NCI-H2029 treated with DMSO at 0.1 percent for 48 hours (cell line): ENCODE measurements around the gene SMIM1.

Experiments used
- DNase-seq: peaks from one replicate; lab custom pipeline; 2025; lab: John Stamatoyannopoulos, UW

SMIM1 gene

DNA sequence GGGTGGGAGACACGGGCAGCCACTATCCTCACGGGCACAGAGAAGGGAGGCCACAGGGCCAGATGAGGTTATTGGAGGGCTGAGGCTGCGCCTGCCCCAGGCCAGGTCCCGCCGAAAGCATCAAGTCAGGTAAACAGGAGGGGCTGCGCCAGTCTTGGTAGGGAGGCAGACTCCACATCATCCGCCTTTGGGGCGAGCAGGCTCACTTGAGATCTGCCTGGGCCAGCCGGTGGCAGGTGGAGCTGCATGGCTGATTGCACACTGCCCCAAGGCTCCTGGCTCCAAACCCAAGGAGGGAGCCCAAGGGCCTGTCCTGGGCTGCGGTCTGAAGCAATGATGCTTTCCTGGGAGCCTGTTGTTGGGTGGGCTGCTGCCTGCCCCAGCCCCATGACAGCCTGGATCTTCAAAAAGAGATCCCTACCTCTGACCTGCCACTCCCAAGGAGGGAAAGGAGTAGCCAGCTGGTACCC lies 4.6 kb downstream of the SMIM1 start:
- no peak for DNase-seq

DNA sequence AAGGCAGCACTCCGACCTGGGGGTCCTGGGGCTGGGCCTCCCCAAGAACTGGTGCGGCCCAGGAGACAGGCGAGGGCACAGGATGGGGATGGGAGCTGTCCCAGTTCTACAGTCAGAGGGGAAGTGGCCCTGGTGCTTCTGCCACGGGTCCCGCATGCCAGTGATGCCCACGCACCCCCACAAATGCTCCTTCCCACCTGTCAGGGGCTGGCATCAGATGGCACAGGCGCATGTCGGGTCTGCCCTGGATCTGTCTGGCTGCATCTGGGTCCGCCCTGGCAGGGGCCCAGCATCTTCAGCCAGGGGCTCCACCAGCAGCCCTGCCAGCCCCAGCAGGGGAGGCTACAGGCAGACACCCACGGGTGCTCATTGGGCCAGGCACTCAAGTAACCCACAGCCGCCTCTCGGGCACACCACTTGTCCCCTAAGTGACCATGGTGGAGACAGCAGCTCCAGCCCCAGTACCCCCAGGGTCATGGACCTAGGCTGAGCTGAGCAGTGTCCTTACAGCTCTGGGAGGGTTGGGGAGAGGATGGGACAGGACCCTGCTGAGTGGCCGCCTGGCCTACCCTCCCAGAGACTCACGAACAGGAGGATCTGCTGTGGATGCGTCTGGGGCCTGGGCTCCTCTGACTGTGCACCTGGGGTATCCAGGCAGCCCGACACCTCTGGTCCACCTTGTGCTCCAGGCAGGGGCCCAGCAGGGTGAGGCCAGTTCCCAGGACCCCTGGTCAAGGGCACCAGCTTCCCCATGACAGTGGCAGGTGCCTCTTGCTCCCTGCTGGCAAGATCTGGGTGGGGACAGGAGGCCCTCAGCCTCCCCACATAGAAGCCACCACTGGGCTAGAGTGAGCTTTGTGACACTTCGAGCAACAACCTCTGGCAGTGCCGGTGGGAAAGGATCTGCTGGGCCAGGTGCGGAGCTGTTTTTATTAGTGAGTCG lies 5.4 kb downstream of the SMIM1 start:
- DNase-seq = no peak

DNA sequence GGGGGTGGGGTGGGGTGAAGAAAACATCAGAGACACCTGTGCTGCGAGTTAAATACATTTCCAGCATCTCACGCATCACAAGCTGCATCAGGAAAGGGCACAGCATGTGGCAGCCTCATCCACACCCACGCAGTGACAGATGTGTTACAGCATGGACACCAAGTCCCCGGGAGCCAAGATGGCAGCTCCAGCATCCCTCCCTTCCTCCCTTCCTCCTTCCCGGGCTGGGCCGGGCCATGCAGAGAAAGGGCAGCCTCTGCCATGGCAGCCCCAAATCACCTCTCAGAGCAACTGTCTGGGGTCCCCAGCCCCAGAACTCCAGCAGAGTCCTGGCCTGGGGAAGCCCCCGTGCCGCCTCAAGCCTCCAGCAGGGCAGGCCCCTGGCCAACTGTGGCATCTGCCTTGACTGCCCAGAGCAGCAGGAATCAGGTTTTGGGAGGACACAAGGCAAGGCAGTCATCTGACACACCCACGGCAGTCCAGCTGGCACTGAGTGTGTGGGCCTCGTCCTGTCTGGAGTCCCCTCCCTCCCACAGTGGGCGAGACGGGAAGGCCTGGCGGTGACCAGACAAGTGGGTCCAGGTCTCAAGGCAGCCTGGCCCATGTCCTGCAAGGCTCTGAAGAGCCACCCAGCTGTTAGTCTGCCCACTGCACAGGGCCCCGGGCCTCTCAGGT lies 6.2 kb downstream of the SMIM1 start:
- DNase-seq = no peak

DNA sequence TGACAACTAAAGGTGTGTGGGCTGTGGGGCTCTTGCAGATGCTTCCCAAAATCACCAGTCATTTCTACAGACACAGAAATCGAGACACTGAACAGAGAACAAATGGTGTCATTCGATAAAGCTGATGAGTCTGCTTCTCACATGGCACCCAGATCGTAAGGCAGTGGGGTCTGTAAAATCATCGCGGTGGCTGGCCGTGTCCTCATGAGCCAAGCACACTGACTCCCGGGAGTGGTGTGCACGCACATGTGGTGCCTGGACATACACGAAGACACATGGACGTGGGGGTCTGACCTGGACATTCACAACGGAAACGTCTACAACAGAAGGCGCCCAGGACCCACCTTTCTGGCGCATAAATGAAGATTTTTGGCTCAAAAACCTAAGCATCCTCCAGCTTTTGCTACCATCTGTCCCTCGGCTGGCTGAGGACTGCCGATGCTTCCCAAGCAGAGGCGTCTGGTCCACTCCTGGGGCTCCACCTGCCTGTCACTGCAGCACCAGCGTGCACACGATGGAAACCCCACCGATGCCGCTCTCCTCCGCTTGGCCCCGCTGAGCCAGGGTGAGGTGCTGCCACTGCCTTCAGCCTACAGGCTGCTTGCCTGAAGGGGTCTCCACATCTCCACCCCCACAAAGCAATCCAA lies 6.8 kb downstream of the SMIM1 start:
- DNase-seq = no peak

DNA sequence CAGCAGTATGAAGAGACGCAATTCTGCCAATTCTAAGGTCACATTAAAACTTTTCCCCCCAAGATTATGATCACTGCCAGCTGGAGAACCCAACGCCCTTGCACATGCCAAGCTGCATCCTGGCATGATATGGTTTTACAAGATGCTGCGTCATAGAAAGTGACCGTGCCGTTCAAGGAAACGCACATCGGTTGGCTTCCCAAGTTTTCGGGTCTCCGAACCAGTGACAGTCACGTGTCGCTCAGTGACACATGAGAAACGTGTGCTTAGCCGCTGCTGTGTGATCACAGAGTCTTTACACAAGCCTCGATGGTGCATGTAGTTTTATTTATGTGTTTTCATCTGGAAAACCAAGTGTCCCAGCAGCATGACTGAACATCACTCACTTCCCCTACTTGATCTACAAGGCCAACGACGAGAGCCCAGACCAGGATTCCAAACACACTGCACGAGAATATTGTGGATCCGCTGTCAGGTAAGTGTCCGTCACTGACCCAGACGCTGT lies 7.4 kb downstream of the SMIM1 start:
- no peak for DNase-seq

DNA sequence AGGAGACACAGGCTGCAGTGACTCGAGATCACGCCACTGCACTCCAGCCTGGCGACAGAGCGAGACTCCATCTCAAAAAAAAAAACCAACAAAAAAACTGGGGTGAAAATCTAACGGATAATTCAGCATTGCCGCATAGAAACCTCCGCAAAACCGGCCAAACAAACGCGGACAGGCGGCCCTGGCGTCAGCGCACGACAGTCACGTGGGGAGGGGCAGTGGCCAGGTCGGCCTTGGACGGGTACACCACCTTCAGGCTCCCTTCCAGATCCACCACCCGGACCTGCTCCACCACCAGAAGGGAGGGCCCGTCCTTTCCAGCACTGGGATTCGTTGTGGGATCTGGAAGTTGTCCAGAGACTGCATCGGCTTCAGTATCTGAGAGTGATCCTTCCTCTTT lies 8.4 kb downstream of the SMIM1 start:
- DNase-seq = no peak

DNA sequence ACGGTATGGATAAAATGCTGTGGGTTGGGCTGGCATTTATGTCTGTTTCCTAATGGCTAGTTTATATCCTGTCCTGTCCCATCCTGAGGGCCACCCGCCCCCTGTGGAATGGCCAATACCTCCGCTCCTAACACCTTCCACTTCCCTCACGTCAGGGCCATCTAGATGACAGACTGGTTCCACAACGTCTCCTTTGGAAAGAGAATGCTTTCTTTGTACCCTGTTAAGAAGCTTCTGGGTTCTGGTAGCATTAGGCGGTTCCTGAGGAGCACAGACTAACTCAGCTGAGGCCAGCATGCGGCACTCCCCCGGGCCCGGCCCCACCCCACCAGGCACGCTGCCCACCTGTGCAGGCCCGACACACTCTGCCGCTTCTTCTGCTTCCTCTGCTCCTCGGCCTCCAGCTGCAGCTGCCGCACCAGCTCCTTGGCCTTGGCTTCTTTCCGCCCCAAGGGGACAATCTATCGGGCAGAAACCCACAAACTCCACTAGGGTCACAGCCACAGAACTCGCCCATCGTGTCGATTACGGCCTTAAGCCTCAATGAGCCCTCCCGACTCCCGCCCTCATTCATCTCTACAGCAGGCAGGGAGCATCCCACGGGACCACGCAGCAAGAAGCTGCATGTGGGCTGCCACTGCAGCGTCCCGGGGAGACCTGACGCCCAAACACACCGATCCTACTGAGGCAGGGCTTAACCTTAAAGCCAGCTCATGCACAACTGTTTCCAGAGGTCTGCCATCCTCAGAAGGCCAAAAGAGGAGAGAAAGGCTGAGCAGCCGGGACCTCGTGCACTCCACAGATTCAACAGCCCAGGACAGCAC lies 11.3 kb downstream of the SMIM1 start:
- no peak for DNase-seq

DNA sequence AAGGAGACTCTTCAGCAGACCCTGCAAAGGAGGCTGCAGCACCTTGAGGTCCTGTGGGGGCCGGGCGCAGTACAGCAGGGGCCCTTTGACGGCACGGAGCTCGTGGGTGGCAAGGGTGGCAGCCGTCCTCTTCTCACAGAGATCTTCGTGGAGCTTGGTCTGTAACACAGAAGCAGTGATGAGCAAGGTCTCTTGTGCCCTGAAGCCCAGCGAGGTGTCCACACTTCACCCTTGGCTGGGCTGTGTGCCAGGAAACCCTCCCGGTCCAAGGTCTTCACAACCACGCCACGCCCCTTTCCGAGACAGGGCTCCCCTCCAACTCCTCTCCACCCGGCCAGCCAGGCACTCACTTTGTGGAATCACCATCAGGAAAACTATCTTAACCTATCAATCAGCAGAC lies 12.5 kb downstream of the SMIM1 start:
- no peak for DNase-seq

DNA sequence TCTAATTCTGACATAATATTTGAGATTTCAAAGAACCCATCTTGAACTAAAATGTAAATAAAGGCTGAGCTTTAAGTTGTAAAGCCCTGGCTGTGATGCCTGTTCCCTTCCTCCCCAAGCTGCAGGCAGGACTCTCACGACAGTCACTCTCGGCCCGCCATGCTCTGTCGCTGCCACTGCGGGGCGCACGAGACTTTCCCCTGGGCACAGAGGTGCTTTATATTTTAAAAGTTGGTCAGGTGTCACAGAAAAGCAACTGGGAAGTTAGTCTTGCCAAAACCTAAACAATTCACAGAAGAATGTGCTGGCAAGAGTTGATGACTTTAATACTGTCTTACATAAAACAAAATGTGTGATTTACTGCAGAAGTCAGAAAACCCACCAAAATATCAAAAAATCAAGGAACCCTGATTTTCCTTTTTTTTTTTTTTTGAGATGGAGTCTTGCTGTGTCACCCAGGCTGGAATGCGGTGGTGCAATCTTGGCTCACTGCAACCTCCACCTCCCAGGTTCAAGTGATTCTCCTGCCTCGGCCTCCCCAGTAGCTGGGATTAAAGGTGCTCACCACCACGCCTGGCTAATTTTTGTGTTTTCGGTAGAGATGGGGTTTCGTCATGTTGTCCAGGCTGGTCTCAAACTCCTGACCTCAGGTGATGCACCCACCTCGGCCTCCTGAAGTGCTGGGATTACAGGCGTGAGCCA lies 13.1 kb downstream of the SMIM1 start:
- no peak for DNase-seq

DNA sequence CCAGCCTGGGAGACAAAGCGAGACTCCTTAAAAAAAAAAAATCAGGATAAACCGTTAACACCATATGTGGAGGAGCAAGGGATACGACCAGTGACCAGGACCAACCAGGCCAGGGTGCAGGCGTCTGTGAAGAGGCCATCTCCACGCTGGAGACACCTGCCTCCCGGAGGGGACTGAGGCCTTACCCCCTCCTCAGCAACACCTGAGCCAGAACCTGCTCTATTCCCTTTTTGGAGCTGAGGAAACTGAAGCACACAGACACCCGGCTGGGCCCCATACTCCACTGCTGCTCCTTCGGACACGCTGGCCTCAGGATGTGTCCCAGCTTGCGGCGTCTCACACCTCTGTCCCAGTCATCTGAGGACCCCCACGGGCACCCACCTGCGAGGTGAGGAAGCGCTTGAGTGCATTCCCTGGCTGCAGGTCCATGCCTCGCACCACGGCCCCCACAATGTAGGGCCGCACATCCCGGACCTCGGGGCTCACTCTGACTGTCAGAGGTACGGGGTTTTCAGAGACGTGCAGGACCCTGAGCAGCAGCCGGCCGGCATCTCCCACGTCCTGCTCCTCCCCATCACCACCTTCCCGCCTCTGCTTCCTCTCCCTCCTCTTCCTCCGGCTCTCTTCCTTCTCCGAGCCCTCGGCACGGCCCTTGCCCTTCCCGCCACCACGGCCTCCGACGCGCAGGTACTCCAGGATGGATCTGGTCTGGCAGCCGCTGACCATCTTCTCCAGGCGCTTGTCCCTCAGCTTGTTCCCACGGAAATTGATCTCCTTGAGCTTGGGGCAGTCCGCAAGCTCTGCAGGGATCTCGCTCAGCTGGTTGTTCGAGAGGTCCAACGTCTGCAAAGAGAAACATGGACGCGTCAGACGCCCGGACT lies 14.2 kb downstream of the SMIM1 start:
- no peak for DNase-seq

DNA sequence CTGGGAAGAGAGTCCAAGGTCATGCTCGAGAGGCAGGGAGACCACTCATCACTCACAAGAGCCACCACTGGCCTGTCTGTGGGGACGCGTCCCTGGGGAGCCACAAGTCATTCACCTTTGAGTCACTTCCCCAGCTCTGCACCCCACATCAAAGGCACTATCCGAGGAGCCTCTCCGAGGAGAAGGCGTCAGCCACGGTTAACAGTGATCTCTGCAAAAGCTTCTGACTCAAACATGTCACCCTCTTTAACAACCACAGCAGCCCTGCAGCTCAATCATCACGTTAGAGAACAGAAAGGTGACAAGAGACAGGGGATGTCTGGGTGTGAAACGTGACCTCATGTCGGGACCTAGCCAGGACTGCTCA lies 14.8 kb downstream of the SMIM1 start:
- no peak for DNase-seq

DNA sequence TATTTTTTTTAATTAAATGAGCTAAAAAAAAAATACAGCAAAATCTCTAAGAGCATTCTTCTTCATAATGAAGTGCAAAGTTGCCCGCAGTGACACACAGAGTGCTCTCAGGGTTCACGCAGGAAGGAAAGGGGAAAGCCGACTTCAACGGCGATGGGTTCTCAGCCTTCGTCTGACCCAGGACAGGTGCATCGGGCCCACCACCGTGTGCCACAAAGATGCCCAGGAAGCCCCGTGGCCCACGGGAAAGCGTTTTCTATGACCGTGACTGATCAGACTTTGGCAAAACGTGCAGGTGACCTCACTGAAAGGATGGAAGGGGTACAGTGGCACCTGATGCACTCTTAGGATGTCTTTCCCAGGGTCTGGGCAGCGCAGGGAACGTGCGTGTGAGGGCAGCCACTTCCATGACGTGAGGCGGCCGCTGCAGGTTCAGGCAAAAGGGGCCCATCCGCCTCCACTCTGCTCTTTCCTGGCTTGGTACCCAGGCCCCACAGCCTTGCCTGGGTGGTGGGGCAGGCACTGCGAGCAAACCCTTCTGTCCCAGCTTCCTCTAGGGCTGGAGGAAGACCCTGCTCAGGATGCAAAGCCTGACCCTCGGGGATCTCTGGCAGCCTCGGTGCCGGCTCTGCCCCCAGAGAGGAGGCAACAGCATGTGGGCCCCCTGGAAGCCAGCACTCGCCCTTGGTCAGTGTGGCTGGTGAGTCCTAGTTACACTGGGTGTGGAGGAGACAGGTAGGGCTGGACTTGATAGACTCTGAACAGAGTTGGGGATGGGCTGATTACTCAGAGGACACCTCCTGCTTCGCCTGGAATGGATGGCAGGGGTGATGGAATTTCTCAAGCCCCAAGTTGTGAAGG lies 15.4 kb downstream of the SMIM1 start:
- DNase-seq = no peak

DNA sequence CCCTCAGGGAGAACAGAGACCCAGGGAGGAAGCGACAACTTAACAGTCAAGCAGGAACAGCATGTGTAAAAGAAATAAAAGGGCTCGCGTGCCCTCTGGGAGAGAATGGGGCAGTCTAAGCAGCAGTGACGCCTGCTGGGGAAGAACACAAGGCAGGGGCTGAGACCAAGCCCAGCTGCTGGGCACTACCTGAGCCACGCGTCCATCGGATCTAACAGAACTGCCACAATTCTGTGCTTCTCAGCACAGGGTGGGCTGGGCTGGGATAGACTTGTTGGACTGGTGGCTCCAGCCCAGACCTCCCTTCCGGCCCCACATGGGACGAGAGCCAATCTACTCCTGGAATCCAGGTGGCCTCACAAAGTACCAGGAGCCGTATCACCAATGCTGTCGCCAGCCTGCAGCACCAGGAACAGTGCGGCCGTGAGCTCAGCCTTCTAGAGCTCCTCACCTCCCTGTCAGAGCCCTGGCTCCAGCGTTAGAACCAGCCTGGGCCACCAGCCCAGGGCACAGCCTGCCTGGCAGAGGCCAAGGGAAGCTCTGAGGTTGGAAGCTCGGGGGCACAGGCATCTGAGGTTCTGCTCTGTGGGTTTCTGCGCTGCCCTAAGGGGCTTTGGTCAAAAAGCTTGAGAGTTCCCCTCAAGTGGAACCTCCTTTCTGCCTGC lies 16.3 kb downstream of the SMIM1 start:
- DNase-seq = no peak

DNA sequence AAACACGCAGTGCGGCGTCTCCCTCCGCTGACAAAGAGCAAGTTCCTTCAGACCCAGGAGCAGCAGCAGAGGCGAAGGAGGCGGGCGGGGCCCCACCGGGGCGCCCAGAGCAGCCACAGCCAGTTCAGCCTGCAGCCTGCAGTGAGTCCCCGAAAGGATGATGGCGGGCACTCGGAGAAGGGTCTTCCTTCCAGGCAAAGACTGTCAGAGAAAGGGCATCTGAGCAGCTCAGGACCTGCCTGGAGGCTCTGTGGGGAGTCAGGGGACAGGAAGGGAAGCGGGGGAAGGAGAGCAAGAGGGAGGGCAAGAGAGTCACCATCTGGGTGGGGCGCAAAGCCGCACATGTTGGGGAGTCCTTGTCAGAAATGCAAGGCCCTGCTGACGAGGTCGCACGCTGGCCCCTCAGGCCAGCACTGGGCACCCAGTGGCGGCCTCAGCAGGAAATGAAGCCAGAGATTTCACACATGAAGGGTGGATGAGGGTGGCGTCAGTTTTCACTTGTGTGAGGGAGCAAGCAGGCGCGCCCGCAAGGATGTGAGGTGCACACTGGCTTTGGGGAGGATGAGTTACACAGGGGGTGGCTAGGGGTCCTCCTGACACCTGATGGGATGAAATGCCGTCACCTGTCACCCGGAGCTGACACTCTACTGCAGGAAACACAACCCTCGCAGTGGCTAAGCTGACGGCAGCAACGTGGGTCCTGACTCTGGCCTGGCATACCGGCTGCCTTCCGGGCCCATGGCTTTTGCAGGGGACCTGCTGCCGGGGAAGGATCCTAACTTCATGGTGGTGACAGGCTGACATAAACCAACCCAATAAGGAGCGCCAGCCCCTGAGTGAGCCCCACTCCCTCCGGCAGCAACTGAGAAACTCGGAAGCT lies 17.1 kb downstream of the SMIM1 start:
- DNase-seq = no peak

DNA sequence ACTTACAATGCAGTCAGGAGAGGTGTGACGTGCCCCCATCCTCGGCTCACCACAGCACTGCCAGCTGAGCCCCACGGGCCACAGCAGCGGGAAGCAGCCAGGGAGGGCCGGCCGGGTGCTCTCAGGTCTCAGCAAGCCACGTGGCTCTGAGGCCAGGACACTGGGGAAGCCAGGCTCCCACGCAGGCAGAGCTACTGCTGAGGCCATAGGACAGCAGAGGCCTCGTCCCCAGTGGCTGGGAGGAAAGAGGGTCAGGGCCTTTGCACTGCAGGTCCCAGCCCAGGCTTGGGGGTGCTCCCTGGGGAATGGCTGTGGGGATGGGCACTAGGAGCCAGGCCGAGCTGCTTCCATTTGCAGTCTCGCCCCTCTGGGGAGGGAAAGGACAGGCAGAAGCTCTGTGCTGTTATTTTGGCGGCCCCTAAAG lies 18.0 kb downstream of the SMIM1 start:
- DNase-seq = no peak

DNA sequence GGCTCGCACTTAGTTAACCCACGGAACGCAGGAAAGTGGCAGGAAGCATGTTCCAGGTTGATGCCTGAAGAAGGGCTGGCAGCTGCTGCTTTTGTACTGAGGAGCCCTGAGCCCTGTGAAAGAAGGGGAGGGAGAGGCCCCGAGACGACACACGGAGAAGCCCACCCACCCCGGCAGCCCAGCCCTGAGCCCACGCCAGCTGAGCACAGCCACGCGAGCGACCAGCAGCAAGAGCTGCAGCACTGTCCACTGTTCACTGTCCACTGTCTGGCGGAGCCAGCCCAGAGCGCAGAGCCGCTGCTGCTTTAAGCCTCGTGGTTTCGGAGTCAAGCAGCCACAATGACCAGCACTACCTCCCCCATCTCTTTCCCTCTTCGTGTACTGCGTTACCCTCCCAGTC lies 18.4 kb downstream of the SMIM1 start:
- DNase-seq = no peak

DNA sequence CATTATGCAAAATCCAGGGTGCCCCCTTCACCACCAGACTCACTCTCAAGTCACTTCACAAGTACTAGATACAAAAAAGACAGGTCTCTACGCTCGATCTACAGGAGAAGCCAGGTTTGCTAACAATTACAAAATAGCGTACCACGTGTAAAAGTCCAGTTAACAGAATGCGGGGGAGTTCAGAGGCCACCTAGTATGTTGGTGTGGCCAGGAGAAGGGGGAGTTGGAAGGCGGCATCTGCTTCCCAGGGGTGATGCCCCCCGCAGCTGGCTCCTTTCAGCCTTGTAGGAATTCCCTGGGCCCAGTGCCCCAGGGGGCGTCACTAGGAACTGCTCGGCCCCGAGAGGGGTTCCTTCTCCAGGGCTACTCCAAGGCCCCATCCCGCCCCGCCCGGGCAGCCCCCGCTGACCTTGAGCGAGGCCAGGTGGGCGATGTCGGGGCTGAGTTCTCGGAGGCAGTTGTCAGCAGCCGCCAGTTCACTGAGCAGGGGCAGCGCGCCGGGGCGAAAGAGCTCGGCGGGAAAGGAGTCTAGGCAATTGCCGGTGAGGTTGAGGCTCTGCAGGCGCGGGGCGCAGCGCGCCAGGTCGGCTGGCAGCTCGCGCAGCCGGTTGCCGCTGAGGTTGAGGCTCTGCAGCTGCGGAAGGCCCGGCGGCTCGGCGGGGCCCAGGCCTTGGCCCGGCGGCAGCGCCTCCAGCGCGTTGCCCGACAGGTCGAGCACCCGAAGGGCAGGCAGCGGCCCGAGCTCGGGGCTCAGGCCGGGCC lies 23.1 kb downstream of the SMIM1 start:
- no peak for DNase-seq
